ENCODE measurements around the gene CCHCR1. TPM values are rescaled to one million over a fixed set of nuclear protein-coding genes. Genes with fewer than 3 reads are reported as not detected.

CCHCR1 gene
- total and polyA plus RNA-seq, 2 experiments from 2014 or later, result 19.8 to 46.7 TPM

- no peak for TF ChIP-seq ZNF462 (CRISPR knock-in tag; IDR thresholded peaks at IDR 0.05)
- TF ChIP-seq ETS1 (IDR thresholded peaks at IDR 0.05), result no peak
- no peak for TF ChIP-seq REST (IDR thresholded peaks at IDR 0.05; ENCODE audit: unreplicated experiment)
- no peak for TF ChIP-seq ZNF114 (CRISPR knock-in tag; IDR thresholded peaks at IDR 0.05)
- no peak for TF ChIP-seq EZH2 (IDR thresholded peaks at IDR 0.05; ENCODE audit: low read depth, unreplicated experiment)
- TF ChIP-seq POLR2AphosphoS5 (IDR thresholded peaks at IDR 0.05; ENCODE audit: low read depth), result no peak
- TF ChIP-seq NANOG (IDR thresholded peaks at IDR 0.05; ENCODE audit: borderline replicate concordance), result no peak
- no peak for TF ChIP-seq CREB1 (CRISPR knock-in tag; IDR thresholded peaks at IDR 0.05; ENCODE audit: low read depth)
- no peak for TF ChIP-seq ZNF331 (CRISPR knock-in tag; IDR thresholded peaks at IDR 0.05; ENCODE audit: low read depth)
- no peak for TF ChIP-seq EZH2phosphoT487 (IDR thresholded peaks at IDR 0.05; ENCODE audit: unreplicated experiment)
Observed at GRCh38 chr6:31178143-31179041, 20.8 kb upstream of the CCHCR1 start (continued).
